ENCODE results near the gene PAM16.

PAM16 gene

DNA sequence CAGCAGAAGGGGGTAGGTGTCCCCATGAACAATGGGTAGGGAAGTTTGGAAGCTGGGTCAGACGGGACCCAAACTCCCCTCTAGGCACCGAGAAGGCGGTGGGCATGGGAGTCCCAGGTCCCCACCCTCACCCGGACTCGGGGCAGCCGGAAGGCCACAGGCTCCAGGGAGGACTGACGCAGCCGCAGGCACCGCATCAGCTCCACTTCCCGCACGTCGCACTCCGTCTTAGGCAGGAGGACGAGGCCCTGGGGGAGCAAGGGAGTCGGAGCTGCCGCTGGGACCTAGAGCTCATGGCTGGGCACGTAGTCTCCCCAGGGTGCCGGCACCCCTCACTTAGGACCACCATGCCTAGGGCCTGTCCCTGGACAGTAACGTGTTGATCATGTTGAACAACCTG is 7.1 kb upstream of the PAM16 start:
- H3K9me3 ChIP-seq (ENCODE audit: control insufficient read depth, insufficient read depth, low read depth, low read length) = no peaks in the 10 kb centered on the region
- H3K4me3 ChIP-seq (ENCODE audit: low read depth, low read length) = no peak overlapping the region
- POLR2A ChIA-PET = no interaction called here
- H3K27ac ChIP-seq (ENCODE audit: extremely low read depth, low read depth, low read length) = no peak overlapping the region
- TF ChIP-seq ZNF292 (tag by site-specific recombination; IDR thresholded peaks at IDR 0.05; ENCODE audit: borderline replicate concordance, low read depth) = no peak
- no peak for TF ChIP-seq ZNF416 (tag by site-specific recombination; IDR thresholded peaks at IDR 0.05)
- no peak for TF ChIP-seq ZNF114 (tag by site-specific recombination; IDR thresholded peaks at IDR 0.05)
- H3K4me1 ChIP-seq (ENCODE audit: control insufficient read depth, insufficient read depth, low read length) = no peaks in the 10 kb centered on the region
- peaks cover 0 to 35% of the 10 kb centered on the region in 2 experiments; a peak in 2 of 3 replicates for H3K36me3 ChIP-seq (ENCODE audit: control insufficient read depth in 2 of 2, insufficient read depth in 1 of 2, low read length in 2 of 2)
- CTCF ChIA-PET = interaction anchor here (0.6 to 5.2 kb wide), 10 partner anchors 9 to 1131 kb away, joined by 3 to 118 read pairs (median 4); no protein-coding TSS in a partner anchor

DNA sequence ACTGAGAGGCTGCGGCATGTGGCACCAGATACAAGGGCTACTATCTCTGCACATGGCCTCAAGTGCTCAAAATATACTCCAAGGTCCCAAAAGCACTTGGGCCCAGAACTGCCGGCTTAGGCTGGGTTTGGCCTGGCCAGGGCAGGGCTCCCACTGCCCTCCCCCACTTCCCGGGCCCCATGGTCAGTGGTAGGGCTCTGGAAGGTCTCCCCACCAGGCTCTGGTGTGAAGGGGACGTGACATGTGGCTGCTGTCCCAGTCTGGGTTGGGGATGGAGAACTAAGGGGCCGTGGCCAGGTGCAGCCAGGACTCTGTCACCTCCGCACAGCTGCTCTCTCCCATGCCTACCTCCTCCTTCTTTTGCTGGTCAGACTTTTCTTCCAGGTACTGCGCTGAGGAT is 5.7 kb upstream of the PAM16 start:
- H3K27ac ChIP-seq (ENCODE audit: extremely low read depth, low read depth, low read length) = no peak overlapping the region

DNA sequence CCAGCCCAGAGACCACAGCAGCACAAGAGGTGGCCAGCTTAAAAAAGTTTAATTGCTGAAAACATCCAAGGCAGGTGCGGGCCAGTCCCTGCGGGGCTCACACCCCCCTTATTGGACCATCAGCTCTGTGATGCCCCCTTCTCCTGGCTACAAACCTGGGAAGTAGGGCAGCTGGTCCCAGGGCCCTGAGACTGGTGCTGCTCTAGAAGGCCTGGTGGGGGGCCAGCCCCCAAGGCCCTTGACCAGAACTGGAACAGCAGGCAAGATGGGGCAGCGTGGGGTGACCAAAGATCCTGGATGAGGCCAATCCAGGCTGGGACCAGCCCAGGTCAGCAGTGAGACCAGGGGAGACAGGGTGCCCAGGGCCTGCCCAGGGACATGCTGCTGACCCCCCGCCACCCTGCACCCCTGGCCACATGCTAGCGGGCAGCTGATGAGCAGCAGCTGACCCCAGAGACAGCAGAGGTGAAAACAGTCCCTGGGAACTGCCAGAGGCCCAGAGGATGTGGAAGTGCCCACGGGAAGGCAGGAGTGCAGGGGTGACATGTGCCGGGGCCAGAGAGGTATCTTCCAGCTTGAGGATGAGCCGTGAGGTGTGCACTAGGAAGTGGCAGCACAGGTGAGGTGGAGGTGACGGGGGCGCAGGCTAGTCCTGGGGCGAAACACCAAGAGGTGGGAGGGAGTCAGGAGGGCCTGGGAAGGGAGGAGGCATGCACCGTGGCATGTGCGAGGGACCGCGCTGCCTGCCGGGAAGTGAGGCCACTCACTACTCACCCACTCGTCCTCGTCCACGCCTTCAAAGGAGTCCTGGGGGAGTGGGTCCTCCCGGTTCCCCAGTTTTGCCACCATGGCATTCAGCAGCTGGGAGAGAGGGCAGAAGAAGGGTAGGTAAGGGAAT is 3.6 kb upstream of the PAM16 start:
- H3K9me3 ChIP-seq (ENCODE audit: control insufficient read depth, insufficient read depth, low read depth, low read length) = no peaks in the 10 kb centered on the region
- peaks cover 5% of the 10 kb centered on the region; the same call in 1 of the 2 replicates for H3K4me1 ChIP-seq (ENCODE audit: control insufficient read depth, insufficient read depth, low read length)
- peaks cover 0 to 19% of the 10 kb centered on the region in 2 experiments; a peak in 2 of 3 replicates for H3K36me3 ChIP-seq (ENCODE audit: control insufficient read depth in 2 of 2, insufficient read depth in 1 of 2, low read length in 2 of 2)
- ChIA-PET CTCF (interaction anchor here (0.6 to 2.3 kb wide), 5 partner anchors 15 to 154 kb away, joined by 3 to 12 read pairs (median 5); no protein-coding TSS in a partner anchor), POLR2A (no interaction called here)
- TF ChIP-seq, protein P1, sequence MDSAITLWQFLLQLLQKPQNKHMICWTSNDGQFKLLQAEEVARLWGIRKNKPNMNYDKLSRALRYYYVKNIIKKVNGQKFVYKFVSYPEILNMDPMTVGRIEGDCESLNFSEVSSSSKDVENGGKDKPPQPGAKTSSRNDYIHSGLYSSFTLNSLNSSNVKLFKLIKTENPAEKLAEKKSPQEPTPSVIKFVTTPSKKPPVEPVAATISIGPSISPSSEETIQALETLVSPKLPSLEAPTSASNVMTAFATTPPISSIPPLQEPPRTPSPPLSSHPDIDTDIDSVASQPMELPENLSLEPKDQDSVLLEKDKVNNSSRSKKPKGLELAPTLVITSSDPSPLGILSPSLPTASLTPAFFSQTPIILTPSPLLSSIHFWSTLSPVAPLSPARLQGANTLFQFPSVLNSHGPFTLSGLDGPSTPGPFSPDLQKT (IDR thresholded peaks at IDR 0.05; ENCODE audit: borderline replicate concordance, low read depth, low read length) = no peak
- no peak for TF ChIP-seq ZNF433 (tag by site-specific recombination; IDR thresholded peaks at IDR 0.05; ENCODE audit: low read depth)
- TF ChIP-seq ZNF354C (tag by site-specific recombination; IDR thresholded peaks at IDR 0.05; ENCODE audit: borderline replicate concordance, low read depth) = no peak
- TF ChIP-seq ZNF571 (tag by site-specific recombination; IDR thresholded peaks at IDR 0.05) = no peak
- TF ChIP-seq, protein P2, sequence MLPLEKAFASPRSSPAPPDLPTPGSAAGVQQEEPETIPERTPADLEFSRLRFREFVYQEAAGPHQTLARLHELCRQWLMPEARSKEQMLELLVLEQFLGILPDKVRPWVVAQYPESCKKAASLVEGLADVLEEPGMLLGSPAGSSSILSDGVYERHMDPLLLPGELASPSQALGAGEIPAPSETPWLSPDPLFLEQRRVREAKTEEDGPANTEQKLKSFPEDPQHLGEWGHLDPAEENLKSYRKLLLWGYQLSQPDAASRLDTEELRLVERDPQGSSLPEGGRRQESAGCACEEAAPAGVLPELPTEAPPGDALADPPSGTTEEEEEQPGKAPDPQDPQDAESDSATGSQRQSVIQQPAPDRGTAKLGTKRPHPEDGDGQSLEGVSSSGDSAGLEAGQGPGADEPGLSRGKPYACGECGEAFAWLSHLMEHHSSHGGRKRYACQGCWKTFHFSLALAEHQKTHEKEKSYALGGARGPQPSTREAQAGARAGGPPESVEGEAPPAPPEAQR (tag by site-specific recombination; IDR thresholded peaks at IDR 0.05) = no peak
- TF ChIP-seq ZFP41 (tag by site-specific recombination; IDR thresholded peaks at IDR 0.05; ENCODE audit: borderline replicate concordance) = no peak
- TF ChIP-seq, protein P3, sequence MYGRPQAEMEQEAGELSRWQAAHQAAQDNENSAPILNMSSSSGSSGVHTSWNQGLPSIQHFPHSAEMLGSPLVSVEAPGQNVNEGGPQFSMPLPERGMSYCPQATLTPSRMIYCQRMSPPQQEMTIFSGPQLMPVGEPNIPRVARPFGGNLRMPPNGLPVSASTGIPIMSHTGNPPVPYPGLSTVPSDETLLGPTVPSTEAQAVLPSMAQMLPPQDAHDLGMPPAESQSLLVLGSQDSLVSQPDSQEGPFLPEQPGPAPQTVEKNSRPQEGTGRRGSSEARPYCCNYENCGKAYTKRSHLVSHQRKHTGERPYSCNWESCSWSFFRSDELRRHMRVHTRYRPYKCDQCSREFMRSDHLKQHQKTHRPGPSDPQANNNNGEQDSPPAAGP (tag by site-specific recombination; IDR thresholded peaks at IDR 0.05) = no peak
- H3K4me3 ChIP-seq (ENCODE audit: low read depth, low read length) = no peak overlapping the region
- no peak overlapping the region for H3K27ac ChIP-seq (ENCODE audit: extremely low read depth, low read depth, low read length)

More for the DNA sequence above, 5.7 kb upstream of the PAM16 start:
- H3K9me3 ChIP-seq (ENCODE audit: control insufficient read depth, insufficient read depth, low read depth, low read length) = no peaks in the 10 kb centered on the region
- ChIA-PET CTCF (interaction anchor here (2.0 kb wide), 1 partner anchor 45 kb away, joined by 8 read pairs; no protein-coding TSS in a partner anchor), POLR2A (no interaction called here)
- peaks cover 0 to 26% of the 10 kb centered on the region in 2 experiments; a peak in 2 of 3 replicates for H3K36me3 ChIP-seq (ENCODE audit: control insufficient read depth in 2 of 2, insufficient read depth in 1 of 2, low read length in 2 of 2)
- no peaks in the 10 kb centered on the region for H3K4me1 ChIP-seq (ENCODE audit: control insufficient read depth, insufficient read depth, low read length)
- TF ChIP-seq, protein P4, sequence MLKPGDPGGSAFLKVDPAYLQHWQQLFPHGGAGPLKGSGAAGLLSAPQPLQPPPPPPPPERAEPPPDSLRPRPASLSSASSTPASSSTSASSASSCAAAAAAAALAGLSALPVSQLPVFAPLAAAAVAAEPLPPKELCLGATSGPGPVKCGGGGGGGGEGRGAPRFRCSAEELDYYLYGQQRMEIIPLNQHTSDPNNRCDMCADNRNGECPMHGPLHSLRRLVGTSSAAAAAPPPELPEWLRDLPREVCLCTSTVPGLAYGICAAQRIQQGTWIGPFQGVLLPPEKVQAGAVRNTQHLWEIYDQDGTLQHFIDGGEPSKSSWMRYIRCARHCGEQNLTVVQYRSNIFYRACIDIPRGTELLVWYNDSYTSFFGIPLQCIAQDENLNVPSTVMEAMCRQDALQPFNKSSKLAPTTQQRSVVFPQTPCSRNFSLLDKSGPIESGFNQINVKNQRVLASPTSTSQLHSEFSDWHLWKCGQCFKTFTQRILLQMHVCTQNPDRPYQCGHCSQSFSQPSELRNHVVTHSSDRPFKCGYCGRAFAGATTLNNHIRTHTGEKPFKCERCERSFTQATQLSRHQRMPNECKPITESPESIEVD (tag by site-specific recombination; IDR thresholded peaks at IDR 0.05) = no peak
- TF ChIP-seq ZNF473 (tag by site-specific recombination; IDR thresholded peaks at IDR 0.05) (no peak), ZBTB20 (tag by site-specific recombination; IDR thresholded peaks at IDR 0.05) (no peak), ZNF658 (tag by site-specific recombination; IDR thresholded peaks at IDR 0.05) (no peak), ZIC2 (tag by site-specific recombination; IDR thresholded peaks at IDR 0.05) (no peak), ZNF391 (tag by site-specific recombination; IDR thresholded peaks at IDR 0.05; ENCODE audit: borderline replicate concordance, low read depth) (no peak), ZNF433 (tag by site-specific recombination; IDR thresholded peaks at IDR 0.05; ENCODE audit: low read depth) (no peak), KLF16 (tag by site-specific recombination; IDR thresholded peaks at IDR 0.05) (no peak), ZNF621 (tag by site-specific recombination; IDR thresholded peaks at IDR 0.05) (no peak), ZNF416 (tag by site-specific recombination; IDR thresholded peaks at IDR 0.05) (no peak)
- TF ChIP-seq, protein P5, sequence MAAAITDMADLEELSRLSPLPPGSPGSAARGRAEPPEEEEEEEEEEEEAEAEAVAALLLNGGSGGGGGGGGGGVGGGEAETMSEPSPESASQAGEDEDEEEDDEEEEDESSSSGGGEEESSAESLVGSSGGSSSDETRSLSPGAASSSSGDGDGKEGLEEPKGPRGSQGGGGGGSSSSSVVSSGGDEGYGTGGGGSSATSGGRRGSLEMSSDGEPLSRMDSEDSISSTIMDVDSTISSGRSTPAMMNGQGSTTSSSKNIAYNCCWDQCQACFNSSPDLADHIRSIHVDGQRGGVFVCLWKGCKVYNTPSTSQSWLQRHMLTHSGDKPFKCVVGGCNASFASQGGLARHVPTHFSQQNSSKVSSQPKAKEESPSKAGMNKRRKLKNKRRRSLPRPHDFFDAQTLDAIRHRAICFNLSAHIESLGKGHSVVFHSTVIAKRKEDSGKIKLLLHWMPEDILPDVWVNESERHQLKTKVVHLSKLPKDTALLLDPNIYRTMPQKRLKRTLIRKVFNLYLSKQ (tag by site-specific recombination; IDR thresholded peaks at IDR 0.05; ENCODE audit: borderline replicate concordance) = no peak
- no peak overlapping the region for H3K4me3 ChIP-seq (ENCODE audit: low read depth, low read length)
